Peyer's patch (tissue), 4 donors: ENCODE results near the gene LRRC46.

ENCODE experiments used
- CTCF ChIP-seq, 6 experiments: fragments of 450-650 bp in 4 of 6; fragments of 200-600 bp in 2 of 6; sonication (generic) in 1 of 6; IDR thresholded peaks; one replicate each; pipeline ENCODE4 v1.5.1; 2017 to 2019; ENCODE audit warnings: antibody characterized with exemption in 6 of 6, mild to moderate bottlenecking in 3 of 6, moderate library complexity in 1 of 6
- POLR2A ChIP-seq, 2 donors: fragments of 450-650 bp; IDR thresholded peaks; one replicate each; pipeline ENCODE4 v1.5.1; 2017; ENCODE audit warnings: antibody characterized with exemption in 2 of 2, mild to moderate bottlenecking in 2 of 2, moderate library complexity in 2 of 2

GRCh38 chr17:47808036-47808829 is 23.2 kb upstream of the LRRC46 start:
- no peak for TF ChIP-seq CTCF (IDR thresholded peaks at IDR 0.05)
- no peak for TF ChIP-seq POLR2A (IDR thresholded peaks at IDR 0.05)
